Dermis blood vessel endothelial cell (primary cell): ENCODE measurements around the gene PATZ1. TPM values are rescaled to one million over a fixed set of nuclear protein-coding genes. Genes with fewer than 3 reads are reported as not detected.

Experiments
- DNase-seq: peaks from one replicate; pipeline ENCODE4 v3.0.0; 2010
- total RNA-seq: library from RNA; depleted of rRNA; stranded (reverse); fragments of >200 nt; gene quantifications from 2 replicates; pipeline ENCODE4 v1.2.3, GENCODE V29; 2014

The PATZ1 gene
- total RNA-seq, 1 donor from 2014 or later, result 17.0 TPM

DNA sequence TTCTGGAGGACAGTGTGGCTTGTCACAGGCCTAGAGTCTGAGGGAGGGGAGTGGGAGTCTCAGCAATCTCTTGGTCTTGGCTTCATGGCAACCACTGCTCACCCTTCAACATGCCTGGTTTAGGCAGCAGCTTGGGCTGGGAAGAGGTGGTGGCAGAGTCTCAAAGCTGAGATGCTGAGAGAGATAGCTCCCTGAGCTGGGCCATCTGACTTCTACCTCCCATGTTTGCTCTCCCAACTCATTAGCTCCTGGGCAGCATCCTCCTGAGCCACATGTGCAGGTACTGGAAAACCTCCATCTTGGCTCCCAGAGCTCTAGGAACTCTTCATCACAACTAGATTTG, 66.8 kb downstream of the PATZ1 start:
- DNase-seq, result no peak

DNA sequence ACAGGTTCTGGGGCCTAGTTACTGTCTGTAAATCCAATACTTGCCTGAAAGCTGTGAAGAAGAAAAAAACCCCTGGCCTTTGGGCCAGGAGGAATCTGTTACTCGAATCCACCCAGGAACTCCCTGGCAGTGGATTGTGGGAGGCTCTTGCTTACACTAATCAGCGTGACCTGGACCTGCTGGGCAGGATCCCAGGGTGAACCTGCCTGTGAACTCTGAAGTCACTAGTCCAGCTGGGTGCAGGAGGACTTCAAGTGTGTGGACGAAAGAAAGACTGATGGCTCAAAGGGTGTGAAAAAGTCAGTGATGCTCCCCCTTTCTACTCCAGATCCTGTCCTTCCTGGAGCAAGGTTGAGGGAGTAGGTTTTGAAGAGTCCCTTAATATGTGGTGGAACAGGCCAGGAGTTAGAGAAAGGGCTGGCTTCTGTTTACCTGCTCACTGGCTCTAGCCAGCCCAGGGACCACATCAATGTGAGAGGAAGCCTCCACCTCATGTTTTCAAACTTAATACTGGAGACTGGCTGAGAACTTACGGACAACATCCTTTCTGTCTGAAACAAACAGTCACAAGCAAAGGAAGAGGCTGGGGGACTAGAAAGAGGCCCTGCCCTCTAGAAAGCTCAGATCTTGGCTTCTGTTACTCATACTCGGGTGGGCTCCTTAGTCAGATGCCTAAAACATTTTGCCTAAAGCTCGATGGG, 67.4 kb downstream of the PATZ1 start:
- no peak for DNase-seq

DNA sequence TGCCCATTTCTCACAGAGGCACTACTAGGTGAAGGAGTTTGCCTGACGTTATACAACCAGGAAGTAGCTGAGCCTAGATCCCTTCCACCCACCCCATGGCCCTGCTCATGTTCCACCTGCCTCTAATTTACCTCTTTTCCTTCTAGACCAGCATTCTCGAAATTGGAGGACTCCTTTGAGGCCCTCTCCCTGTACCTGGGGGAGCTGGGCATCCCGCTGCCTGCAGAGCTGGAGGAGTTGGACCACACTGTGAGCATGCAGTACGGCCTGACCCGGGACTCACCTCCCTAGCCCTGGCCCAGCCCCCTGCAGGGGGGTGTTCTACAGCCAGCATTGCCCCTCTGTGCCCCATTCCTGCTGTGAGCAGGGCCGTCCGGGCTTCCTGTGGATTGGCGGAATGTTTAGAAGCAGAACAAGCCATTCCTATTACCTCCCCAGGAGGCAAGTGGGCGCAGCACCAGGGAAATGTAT, 68.0 kb downstream of the PATZ1 start:
- DNase-seq, result no peak

DNA sequence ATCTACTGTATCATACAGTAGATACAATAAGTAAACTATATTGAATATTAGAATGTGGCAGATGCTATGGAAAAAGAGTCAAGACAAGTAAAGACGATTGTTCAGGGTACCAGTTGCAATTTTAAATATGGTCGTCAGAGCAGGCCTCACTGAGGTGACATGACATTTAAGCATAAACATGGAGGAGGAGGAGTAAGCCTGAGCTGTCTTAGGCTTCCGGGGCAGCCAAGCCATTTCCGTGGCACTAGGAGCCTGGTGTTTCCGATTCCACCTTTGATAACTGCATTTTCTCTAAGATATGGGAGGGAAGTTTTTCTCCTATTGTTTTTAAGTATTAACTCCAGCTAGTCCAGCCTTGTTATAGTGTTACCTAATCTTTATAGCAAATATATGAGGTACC, 68.4 kb downstream of the PATZ1 start:
- no peak for DNase-seq

DNA sequence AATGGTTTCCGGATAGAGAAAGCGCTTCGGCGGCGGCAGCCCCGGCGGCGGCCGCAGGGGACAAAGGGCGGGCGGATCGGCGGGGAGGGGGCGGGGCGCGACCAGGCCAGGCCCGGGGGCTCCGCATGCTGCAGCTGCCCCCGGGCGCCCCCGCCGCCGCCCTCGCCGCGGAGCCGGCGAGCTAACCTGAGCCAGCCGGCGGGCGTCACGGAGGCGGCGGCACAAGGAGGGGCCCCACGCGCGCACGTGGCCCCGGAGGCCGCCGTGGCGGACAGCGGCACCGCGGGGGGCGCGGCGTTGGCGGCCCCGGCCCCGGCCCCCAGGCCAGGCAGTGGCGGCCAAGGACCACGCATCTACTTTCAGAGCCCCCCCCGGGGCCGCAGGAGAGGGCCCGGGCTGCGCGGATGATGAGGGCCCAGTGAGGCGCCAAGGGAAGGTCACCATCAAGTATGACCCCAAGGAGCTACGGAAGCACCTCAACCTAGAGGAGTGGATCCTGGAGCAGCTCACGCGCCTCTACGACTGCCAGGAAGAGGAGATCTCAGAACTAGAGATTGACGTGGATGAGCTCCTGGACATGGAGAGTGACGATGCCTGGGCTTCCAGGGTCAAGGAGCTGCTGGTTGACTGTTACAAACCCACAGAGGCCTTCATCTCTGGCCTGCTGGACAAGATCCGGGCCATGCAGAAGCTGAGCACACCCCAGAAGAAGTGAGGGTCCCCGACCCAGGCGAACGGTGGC, 69.5 kb downstream of the PATZ1 start:
- DNase-seq, result no peak

Other genes starting within 250 kb of the PATZ1 start
- gene SELENOM, start 238.8 kb downstream of the PATZ1 start, total RNA-seq, result 18.7 and 33.7 TPM in 2 replicates
- 0.33 TPM in 1 of 2 replicates, not detected in the other for gene INPP5J, start 223.4 kb downstream of the PATZ1 start, total RNA-seq
- not detected in 2 replicates for gene PLA2G3, start 205.8 kb downstream of the PATZ1 start, total RNA-seq
- 30.3 and 34.3 TPM in 2 replicates for gene RNF185, start 186.2 kb downstream of the PATZ1 start, total RNA-seq
- 94.0 and 103 TPM in 2 replicates for gene LIMK2, start 134.0 kb downstream of the PATZ1 start, total RNA-seq
- 15.4 and 17.2 TPM in 2 replicates for gene PIK3IP1, start 53.9 kb downstream of the PATZ1 start, total RNA-seq
- gene DRG1, start 53.3 kb upstream of the PATZ1 start, total RNA-seq, result 53.0 and 75.7 TPM in 2 replicates
- gene EIF4ENIF1, start 143.5 kb upstream of the PATZ1 start, total RNA-seq, result 10.4 and 11.2 TPM in 2 replicates
- 17.9 and 23.6 TPM in 2 replicates for gene SFI1, start 150.2 kb upstream of the PATZ1 start, total RNA-seq